RWPE1 (cell line): ENCODE results near the gene VAT1L.

ENCODE experiments used
- CTCF ChIA-PET: fragments of 350-600 bp; sonication (Branson Sonifier 250); formaldehyde crosslinking; extraction: SDS; loops from one replicate; lab custom pipeline; 2021; lab: Yijun Ruan, JAX
- POLR2A ChIA-PET: fragments of 400-600 bp; formaldehyde crosslinking; extraction: SDS; loops from one replicate; lab custom pipeline; 2020; ENCODE audit warnings: antibody characterized with exemption; ENCODE audit not compliant: low non-redundant PET; lab: Yijun Ruan, JAX
- DNase-seq: peaks from one replicate; pipeline ENCODE4 v3.0.0; 2012; ENCODE audit warnings: low spot score
- H3K27ac ChIP-seq: fragments of 450-650 bp; 2 replicates; pipeline ENCODE4 v1.5.1; 2017
- CTCF ChIP-seq: fragments of 450-650 bp; conservative IDR thresholded peaks from 2 replicates; pipeline ENCODE4 v1.5.1; 2017; ENCODE audit warnings: low read depth, mild to moderate bottlenecking

VAT1L gene

GRCh38 chr16:77868052-77868451, 79.7 kb downstream of the VAT1L start:
- no peak overlapping the region for H3K27ac ChIP-seq
- TF ChIP-seq CTCF, result no peak
- DNase-seq, result no peak
- ChIA-PET POLR2A (no interaction called here), CTCF (interaction anchor here (0.7 kb wide), 1 partner anchor 12 kb away, joined by 3 read pairs; no protein-coding TSS in a partner anchor)

DNA sequence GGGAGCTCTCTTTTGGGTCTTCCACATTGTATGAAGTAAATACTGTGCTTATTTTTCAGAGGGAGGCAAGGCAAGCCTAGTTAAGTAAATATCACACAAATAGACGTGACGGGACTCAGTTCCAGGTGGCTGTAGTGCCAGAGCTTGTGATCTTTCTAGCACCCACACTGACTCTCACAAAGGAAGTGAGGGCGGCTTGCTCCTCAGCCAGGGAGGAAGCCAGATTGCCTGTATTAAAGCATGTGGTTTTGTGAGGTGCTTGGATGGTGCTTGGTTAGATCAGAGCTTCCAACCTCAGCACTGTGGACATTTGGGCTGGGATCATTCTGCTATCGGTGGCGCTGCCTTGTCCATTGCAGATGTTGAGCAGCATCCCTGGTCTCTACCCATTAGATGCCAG, 80.1 kb downstream of the VAT1L start:
- no peak for TF ChIP-seq CTCF
- POLR2A ChIA-PET, result no interaction called here
- no peak overlapping the region for H3K27ac ChIP-seq
- CTCF ChIA-PET, result no interaction called here
- DNase-seq, result no peak

GRCh38 chr16:77869997-77870813, 81.8 kb downstream of the VAT1L start:
- ChIA-PET CTCF (no interaction called here), POLR2A (no interaction called here)
- H3K27ac ChIP-seq, result no peak overlapping the region
- no peak for DNase-seq
- TF ChIP-seq CTCF, result no peak

GRCh38 chr16:77871932-77872331, 83.6 kb downstream of the VAT1L start:
- ChIA-PET POLR2A (no interaction called here), CTCF (interaction anchor here (0.6 to 1.2 kb wide), 2 partner anchors 20 to 70 kb away, joined by 4 read pairs; no protein-coding TSS in a partner anchor)
- TF ChIP-seq CTCF, result no peak
- H3K27ac ChIP-seq, result no peak overlapping the region
- no peak for DNase-seq

DNA sequence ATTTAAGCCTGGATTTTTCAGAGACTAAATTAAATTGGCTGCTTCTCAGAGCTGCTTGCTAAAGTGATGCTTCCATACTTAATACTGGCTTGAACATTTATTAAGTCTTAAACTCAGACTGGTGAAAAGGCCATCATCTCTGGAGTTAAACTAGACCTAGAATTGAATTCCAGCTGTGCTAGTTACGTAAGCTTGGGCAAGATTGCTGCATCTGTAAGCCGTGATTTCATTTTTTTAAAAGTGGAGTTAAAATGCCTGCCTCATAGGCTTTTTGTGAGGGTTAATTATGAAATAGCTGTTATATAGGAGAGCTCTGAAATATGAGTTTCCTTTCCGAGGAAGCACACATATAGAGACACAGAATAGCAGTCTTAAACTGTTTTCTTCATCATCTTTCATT, 84.7 kb downstream of the VAT1L start:
- ChIA-PET POLR2A (no interaction called here), CTCF (interaction anchor here (0.6 to 1.2 kb wide), 2 partner anchors 10 to 19 kb away, joined by 3 to 4 read pairs; no protein-coding TSS in a partner anchor)
- no peak for DNase-seq
- no peak for TF ChIP-seq CTCF
- no peak overlapping the region for H3K27ac ChIP-seq

GRCh38 chr16:77874347-77874746, 86.0 kb downstream of the VAT1L start:
- no peak overlapping the region for H3K27ac ChIP-seq
- TF ChIP-seq CTCF, result no peak
- ChIA-PET POLR2A (no interaction called here), CTCF (no interaction called here)
- no peak for DNase-seq
